ENCODE measurements around the gene HS2ST1. TPM values are rescaled to one million over a fixed set of nuclear protein-coding genes. Genes with fewer than 3 reads are reported as not detected.

HS2ST1 gene
- polyA plus RNA-seq, 1 donor (not counting 4 experiments of a cell fraction or from before 2014, with no cell fraction given): 18.7 TPM

GRCh38 chr1:87141556-87141955, 227.1 kb downstream of the HS2ST1 start:
- H3K9ac ChIP-seq (ENCODE audit: control insufficient read depth, extremely low read depth, insufficient read depth, low read length): no peak overlapping the region
- DNase-seq (ENCODE audit: low read depth, low spot score) (no peak), FAIRE-seq (no peak)
- no peaks in the 10 kb centered on the region for H3K9me1 ChIP-seq (ENCODE audit: control insufficient read depth, extremely low read depth, insufficient read depth, low read length)
- H2AFZ ChIP-seq (ENCODE audit: control insufficient read depth, low read length): no peak overlapping the region
- H3K4me1 ChIP-seq (ENCODE audit: control insufficient read depth, extremely low read depth, insufficient read depth, low read length): peaks cover 15% of the 10 kb centered on the region
- no peak overlapping the region for H3K4me3 ChIP-seq (ENCODE audit: control insufficient read depth in 2 of 3, extremely low read depth in 1 of 3, insufficient read depth in 2 of 3, low read depth in 1 of 3, low read length in 3 of 3)
- no peaks in the 10 kb centered on the region for H3K36me3 ChIP-seq (ENCODE audit: control insufficient read depth in 2 of 2, extremely low read depth in 1 of 2, insufficient read depth in 2 of 2, low read length in 2 of 2)
- dilution Hi-C loops (cut with MboI; ENCODE audit: extremely low pct_ligation_motif_present, low sequenced_read_pairs): no loop called here
- H3K27me3 ChIP-seq (ENCODE audit: control insufficient read depth, extremely low read depth, insufficient read depth, low read length): no peaks in the 10 kb centered on the region
- H4K20me1 ChIP-seq (ENCODE audit: control insufficient read depth, extremely low read depth, insufficient read depth, low read length): no peaks in the 10 kb centered on the region
- H3K9me3 ChIP-seq (ENCODE audit: control insufficient read depth, low read depth, low read length): no peaks in the 10 kb centered on the region
- peak overlapping the region; percentile 25 for H3K27ac ChIP-seq (ENCODE audit: control insufficient read depth, insufficient read depth, low read length)
- TF ChIP-seq CTCF (optimal IDR thresholded peaks at IDR 0.05 in 1 of 3, IDR thresholded peaks at IDR 0.05 in 1 of 3, conservative IDR thresholded peaks at IDR 0.05 in 1 of 3; ENCODE audit: extremely low read depth in 1 of 3, insufficient read depth in 2 of 3, low read length in 3 of 3) (no peak), EZH2 (IDR thresholded peaks at IDR 0.05; ENCODE audit: low read length) (no peak)
- H3K4me2 ChIP-seq (ENCODE audit: control insufficient read depth, extremely low read depth, insufficient read depth, low read depth, low read length): no peak overlapping the region
- H3K79me2 ChIP-seq (ENCODE audit: control insufficient read depth, insufficient read depth, low read length): no peaks in the 10 kb centered on the region

GRCh38 chr1:87143413-87144135, 229.1 kb downstream of the HS2ST1 start:
- H3K9me1 ChIP-seq (ENCODE audit: control insufficient read depth, extremely low read depth, insufficient read depth, low read length): no peaks in the 10 kb centered on the region
- peaks cover 15% of the 10 kb centered on the region for H3K4me1 ChIP-seq (ENCODE audit: control insufficient read depth, extremely low read depth, insufficient read depth, low read length)
- H3K79me2 ChIP-seq (ENCODE audit: control insufficient read depth, insufficient read depth, low read length): no peaks in the 10 kb centered on the region
- H3K27ac ChIP-seq (ENCODE audit: control insufficient read depth, insufficient read depth, low read length): no peak overlapping the region
- no peak overlapping the region for H3K4me2 ChIP-seq (ENCODE audit: control insufficient read depth, extremely low read depth, insufficient read depth, low read depth, low read length)
- H2AFZ ChIP-seq (ENCODE audit: control insufficient read depth, low read length): no peak overlapping the region
- no peaks in the 10 kb centered on the region for H3K9me3 ChIP-seq (ENCODE audit: control insufficient read depth, low read depth, low read length)
- dilution Hi-C loops (cut with MboI; ENCODE audit: extremely low pct_ligation_motif_present, low sequenced_read_pairs): no loop called here
- H3K9ac ChIP-seq (ENCODE audit: control insufficient read depth, extremely low read depth, insufficient read depth, low read length): no peak overlapping the region
- DNase-seq (ENCODE audit: low read depth, low spot score) (no peak), FAIRE-seq (no peak)
- H3K27me3 ChIP-seq (ENCODE audit: control insufficient read depth, extremely low read depth, insufficient read depth, low read length): no peaks in the 10 kb centered on the region
- H3K36me3 ChIP-seq (ENCODE audit: control insufficient read depth in 2 of 2, extremely low read depth in 1 of 2, insufficient read depth in 2 of 2, low read length in 2 of 2): no peaks in the 10 kb centered on the region
- H3K4me3 ChIP-seq (ENCODE audit: control insufficient read depth in 2 of 3, extremely low read depth in 1 of 3, insufficient read depth in 2 of 3, low read depth in 1 of 3, low read length in 3 of 3): no peak overlapping the region
- no peaks in the 10 kb centered on the region for H4K20me1 ChIP-seq (ENCODE audit: control insufficient read depth, extremely low read depth, insufficient read depth, low read length)
- TF ChIP-seq EZH2 (IDR thresholded peaks at IDR 0.05; ENCODE audit: low read length) (no peak), CTCF (optimal IDR thresholded peaks at IDR 0.05 in 1 of 3, IDR thresholded peaks at IDR 0.05 in 1 of 3, conservative IDR thresholded peaks at IDR 0.05 in 1 of 3; ENCODE audit: extremely low read depth in 1 of 3, insufficient read depth in 2 of 3, low read length in 3 of 3) (no peak)

Data from keratinocyte (primary cell).